Smooth muscle cell (in vitro differentiated cells): ENCODE data around the gene C11orf52. TPM values are rescaled to one million over a fixed set of nuclear protein-coding genes. Genes with fewer than 3 reads are reported as not detected.
A peak's percentile ranks its signal among the peaks of the same experiment; 100 is the strongest.

Experiments
- DNase-seq: peaks from one replicate; lab custom pipeline; 2025; ENCODE audit not compliant: unreplicated experiment; lab: John Stamatoyannopoulos, UW
- H2AFZ ChIP-seq: fragments of 200-600 bp; sonication (generic); 2 replicates; pipeline ENCODE4 v1.6.0; 2016; ENCODE audit warnings: antibody characterized with exemption, low read depth, mild to moderate bottlenecking
- H3F3A ChIP-seq: fragments of 200-600 bp; sonication (generic); 2 replicates; pipeline ENCODE4 v1.6.0; 2017; ENCODE audit warnings: antibody characterized with exemption, low read depth
- H3K27ac ChIP-seq: fragments of 200-600 bp; sonication (generic); 2 replicates; pipeline ENCODE4 v1.5.1; 2016; ENCODE audit warnings: low read depth, mild to moderate bottlenecking
- H3K27me3 ChIP-seq: fragments of 200-600 bp; sonication (generic); 2 replicates; pipeline ENCODE4 v1.6.1; 2016; ENCODE audit warnings: low read depth, mild to moderate bottlenecking
- H3K36me3 ChIP-seq: fragments of 200-600 bp; sonication (generic); 2 replicates; pipeline ENCODE4 v1.5.1; 2016; ENCODE audit warnings: low read depth
- H3K4me1 ChIP-seq: fragments of 200-600 bp; sonication (generic); 2 replicates; pipeline ENCODE4 v1.5.1; 2016; ENCODE audit warnings: low read depth
- H3K4me2 ChIP-seq: fragments of 200-600 bp; sonication (generic); 2 replicates; pipeline ENCODE4 v1.6.0; 2016; ENCODE audit warnings: mild to moderate bottlenecking
- H3K4me3 ChIP-seq: fragments of 200-600 bp; sonication (generic); 2 replicates; pipeline ENCODE4 v1.5.1; 2016; ENCODE audit warnings: mild to moderate bottlenecking
- H3K79me2 ChIP-seq: fragments of 200-600 bp; sonication (generic); 2 replicates; pipeline ENCODE4 v1.6.0; 2016; ENCODE audit warnings: low read depth, mild to moderate bottlenecking
- H3K9ac ChIP-seq: fragments of 200-600 bp; sonication (generic); 2 replicates; pipeline ENCODE4 v1.6.0; 2016; ENCODE audit warnings: low read depth
- H3K9me3 ChIP-seq: fragments of 200-600 bp; sonication (generic); replicated peaks from 2 replicates; pipeline ENCODE4 v1.5.1; 2016; ENCODE audit warnings: low read depth
- H4K20me1 ChIP-seq: fragments of 200-600 bp; sonication (generic); 2 replicates; pipeline ENCODE4 v1.6.0; 2016; ENCODE audit warnings: low read depth
- WGBS: methylation state at CpG from one replicate; pipeline ENCODE4 v1.1.7; 2016; ENCODE audit warnings: low lambda C conversion rate; 5-methylcytosine and 5-hydroxymethylcytosine counted together
- polyA plus RNA-seq: library from polyadenylated mRNA; unstranded; fragments of >200 nt; fragmentation: Nextera tagmentation; extraction: Ambion mirVana; gene quantifications from 2 replicates; pipeline ENCODE4 v1.2.1, GENCODE V29; 2016
- total RNA-seq: library from RNA; depleted of rRNA; stranded (reverse); fragments of >200 nt; gene quantifications from 2 replicates; pipeline ENCODE4 v1.2.3, GENCODE V29; 2014
- TF ChIP-seq, protein P1 (sequence below): fragments of 200-600 bp; sonication (generic); IDR thresholded peaks from 2 replicates; pipeline ENCODE4 v1.5.1; 2017; ENCODE audit warnings: borderline replicate concordance, mild to moderate bottlenecking, antibody characterized with exemption; ENCODE audit not compliant: insufficient read depth, poor library complexity, severe bottlenecking

Gene C11orf52
- total and polyA plus RNA-seq, 2 experiments from 2014 or later, result 0.64 to 3.0 TPM

DNA sequence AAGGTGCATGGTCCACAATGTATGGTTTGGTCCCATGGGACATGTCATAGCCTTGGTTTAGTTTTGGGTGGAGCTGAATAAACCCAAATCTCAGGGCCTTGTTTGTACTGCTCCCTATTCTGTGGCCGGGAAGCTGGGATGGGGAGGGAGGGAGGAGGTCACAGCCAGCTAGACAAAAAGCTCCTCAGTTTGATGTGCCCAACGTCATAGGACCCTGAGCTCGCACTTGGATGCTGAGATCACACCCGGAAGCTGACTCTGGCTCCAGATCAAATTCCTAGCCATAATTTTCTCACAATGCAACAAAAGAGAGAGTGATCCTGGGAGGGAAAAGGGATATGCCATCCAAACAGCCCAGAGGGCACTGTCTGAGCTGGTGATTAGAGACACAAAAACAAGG, 4.7 kb upstream of the C11orf52 start:
- no peak overlapping the region for H3K27ac ChIP-seq

DNA sequence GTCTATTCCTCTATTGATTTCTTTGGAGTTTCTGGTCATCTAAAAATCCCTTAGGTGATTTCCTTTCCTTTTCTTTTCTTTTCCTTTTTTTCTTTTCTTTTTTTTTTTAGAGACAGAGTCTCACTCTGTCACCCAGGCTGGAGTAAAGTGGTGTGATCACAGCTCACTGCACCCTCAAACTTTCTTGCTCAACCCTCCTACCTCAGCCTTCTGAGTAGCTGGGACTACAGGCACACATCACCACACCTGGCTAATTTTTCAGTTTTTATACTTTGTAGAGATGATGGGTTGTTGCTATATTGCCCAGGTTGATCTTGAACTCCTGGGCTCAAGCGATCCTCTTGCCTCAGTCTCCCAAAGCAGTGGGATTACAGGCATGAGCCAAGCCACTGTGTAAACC, 1.9 kb upstream of the C11orf52 start:
- no peak overlapping the region for H3K9ac ChIP-seq
- 100% methylated on average over 1 of the region's 1 CpG for WGBS
- H3K4me3 ChIP-seq, result no peak overlapping the region
- H4K20me1 ChIP-seq, result no peaks in the 10 kb centered on the region
- no peak for DNase-seq
- H3K79me2 ChIP-seq, result no peaks in the 10 kb centered on the region
- H3K4me1 ChIP-seq, result peaks cover 8% of the 10 kb centered on the region
- H3K36me3 ChIP-seq, result no peaks in the 10 kb centered on the region
- H2AFZ ChIP-seq, result no peak overlapping the region
- TF ChIP-seq, protein P1, sequence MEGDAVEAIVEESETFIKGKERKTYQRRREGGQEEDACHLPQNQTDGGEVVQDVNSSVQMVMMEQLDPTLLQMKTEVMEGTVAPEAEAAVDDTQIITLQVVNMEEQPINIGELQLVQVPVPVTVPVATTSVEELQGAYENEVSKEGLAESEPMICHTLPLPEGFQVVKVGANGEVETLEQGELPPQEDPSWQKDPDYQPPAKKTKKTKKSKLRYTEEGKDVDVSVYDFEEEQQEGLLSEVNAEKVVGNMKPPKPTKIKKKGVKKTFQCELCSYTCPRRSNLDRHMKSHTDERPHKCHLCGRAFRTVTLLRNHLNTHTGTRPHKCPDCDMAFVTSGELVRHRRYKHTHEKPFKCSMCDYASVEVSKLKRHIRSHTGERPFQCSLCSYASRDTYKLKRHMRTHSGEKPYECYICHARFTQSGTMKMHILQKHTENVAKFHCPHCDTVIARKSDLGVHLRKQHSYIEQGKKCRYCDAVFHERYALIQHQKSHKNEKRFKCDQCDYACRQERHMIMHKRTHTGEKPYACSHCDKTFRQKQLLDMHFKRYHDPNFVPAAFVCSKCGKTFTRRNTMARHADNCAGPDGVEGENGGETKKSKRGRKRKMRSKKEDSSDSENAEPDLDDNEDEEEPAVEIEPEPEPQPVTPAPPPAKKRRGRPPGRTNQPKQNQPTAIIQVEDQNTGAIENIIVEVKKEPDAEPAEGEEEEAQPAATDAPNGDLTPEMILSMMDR, result no peak
- H3K9me3 ChIP-seq, result no peaks in the 10 kb centered on the region
- H3F3A ChIP-seq, result no peaks in the 10 kb centered on the region
- H3K27ac ChIP-seq, result no peak overlapping the region
- no peaks in the 10 kb centered on the region for H3K27me3 ChIP-seq
- no peak overlapping the region for H3K4me2 ChIP-seq

More for the DNA sequence above, 4.7 kb upstream of the C11orf52 start:
- Histone ChIP-seq H3K27me3 (no peaks in the 10 kb centered on the region), H3K4me1 (peaks cover 9% of the 10 kb centered on the region), H3K4me2 (no peak overlapping the region), H2AFZ (no peak overlapping the region), H3K4me3 (no peak overlapping the region), H3F3A (no peaks in the 10 kb centered on the region), H3K9ac (no peak overlapping the region), H3K9me3 (no peaks in the 10 kb centered on the region), H4K20me1 (no peaks in the 10 kb centered on the region), H3K36me3 (no peaks in the 10 kb centered on the region), H3K79me2 (no peaks in the 10 kb centered on the region)
- no peak for DNase-seq
- TF ChIP-seq, protein P1, result no peak
- WGBS, result 66% methylated on average over 4 of the region's 4 CpGs

DNA sequence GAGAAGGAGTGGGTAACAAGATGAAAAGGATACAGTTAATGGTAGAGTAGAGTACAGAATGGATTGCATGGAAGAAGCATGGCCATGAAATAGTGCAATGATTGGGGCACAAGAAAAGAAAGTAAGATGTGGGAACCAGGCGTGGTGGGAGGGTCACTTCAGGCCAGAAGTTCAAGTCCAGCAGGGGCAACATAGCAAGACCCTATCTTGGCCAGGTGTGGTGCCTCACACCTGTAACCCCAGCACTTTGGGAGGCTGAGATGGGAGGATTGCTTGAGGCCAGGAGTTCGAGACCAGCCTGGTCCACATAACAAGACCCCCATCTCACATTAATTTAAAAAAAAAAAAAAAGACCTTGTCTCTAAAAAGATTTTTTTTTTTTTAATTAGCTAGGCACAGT, 1.4 kb upstream of the C11orf52 start:
- DNase-seq, result no peak
- Histone ChIP-seq H3K27me3 (no peaks in the 10 kb centered on the region), H2AFZ (no peak overlapping the region), H3K27ac (no peak overlapping the region), H3K4me2 (no peak overlapping the region), H3K36me3 (no peaks in the 10 kb centered on the region), H3K79me2 (no peaks in the 10 kb centered on the region), H3K4me1 (peaks cover 3% of the 10 kb centered on the region), H4K20me1 (no peaks in the 10 kb centered on the region), H3K4me3 (no peak overlapping the region), H3K9me3 (no peaks in the 10 kb centered on the region), H3F3A (no peaks in the 10 kb centered on the region), H3K9ac (no peak overlapping the region)
- TF ChIP-seq, protein P1, result no peak
- 94% methylated on average over 2 of the region's 2 CpGs for WGBS

DNA sequence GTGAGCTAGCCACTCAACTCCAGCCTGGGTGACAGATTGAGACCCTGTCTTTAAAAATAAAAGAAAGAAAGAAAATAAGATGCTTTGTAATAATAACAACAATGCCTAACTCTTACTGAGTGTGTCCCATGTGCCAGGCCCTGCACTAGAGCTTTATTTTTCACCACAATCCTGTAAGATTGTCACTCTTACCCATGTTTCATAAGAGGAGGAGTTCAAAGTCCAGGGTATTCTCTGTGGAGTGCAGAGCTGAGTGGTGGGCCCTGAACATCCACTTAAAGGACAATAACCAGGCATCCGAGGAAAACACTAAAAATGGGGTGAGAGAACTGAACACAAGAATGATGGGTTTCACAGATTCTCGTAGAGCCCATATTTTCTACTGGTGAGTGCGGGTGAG, 925 bp upstream of the C11orf52 start:
- Histone ChIP-seq H3K36me3 (no peaks in the 10 kb centered on the region), H3K9ac (no peak overlapping the region), H2AFZ (peak overlapping the region; percentile 77), H3K9me3 (no peaks in the 10 kb centered on the region), H3K27me3 (no peaks in the 10 kb centered on the region), H3K79me2 (no peaks in the 10 kb centered on the region), H3K4me1 (peaks cover 4% of the 10 kb centered on the region), H3K4me2 (no peak overlapping the region), H4K20me1 (no peaks in the 10 kb centered on the region), H3K27ac (no peak overlapping the region), H3K4me3 (no peak overlapping the region), H3F3A (no peaks in the 10 kb centered on the region)
- 94% methylated on average over 3 of the region's 3 CpGs for WGBS
- DNase-seq, result no peak
- TF ChIP-seq, protein P1, result no peak
